HG03108 (cell line): ENCODE data around the gene S1PR4.
"Not testable (repeated sequence)": the region's sequence is repeated elsewhere in the genome, so short reads cannot be mapped to it uniquely, and the experiment has no call there.

Experiments
- ATAC-seq: cut with Tn5 transposase; IDR thresholded peaks from one replicate; pipeline ENCODE4 v1.9.1; 2021; ENCODE audit warnings: moderate library complexity; ENCODE audit not compliant: unreplicated experiment

S1PR4 gene

DNA sequence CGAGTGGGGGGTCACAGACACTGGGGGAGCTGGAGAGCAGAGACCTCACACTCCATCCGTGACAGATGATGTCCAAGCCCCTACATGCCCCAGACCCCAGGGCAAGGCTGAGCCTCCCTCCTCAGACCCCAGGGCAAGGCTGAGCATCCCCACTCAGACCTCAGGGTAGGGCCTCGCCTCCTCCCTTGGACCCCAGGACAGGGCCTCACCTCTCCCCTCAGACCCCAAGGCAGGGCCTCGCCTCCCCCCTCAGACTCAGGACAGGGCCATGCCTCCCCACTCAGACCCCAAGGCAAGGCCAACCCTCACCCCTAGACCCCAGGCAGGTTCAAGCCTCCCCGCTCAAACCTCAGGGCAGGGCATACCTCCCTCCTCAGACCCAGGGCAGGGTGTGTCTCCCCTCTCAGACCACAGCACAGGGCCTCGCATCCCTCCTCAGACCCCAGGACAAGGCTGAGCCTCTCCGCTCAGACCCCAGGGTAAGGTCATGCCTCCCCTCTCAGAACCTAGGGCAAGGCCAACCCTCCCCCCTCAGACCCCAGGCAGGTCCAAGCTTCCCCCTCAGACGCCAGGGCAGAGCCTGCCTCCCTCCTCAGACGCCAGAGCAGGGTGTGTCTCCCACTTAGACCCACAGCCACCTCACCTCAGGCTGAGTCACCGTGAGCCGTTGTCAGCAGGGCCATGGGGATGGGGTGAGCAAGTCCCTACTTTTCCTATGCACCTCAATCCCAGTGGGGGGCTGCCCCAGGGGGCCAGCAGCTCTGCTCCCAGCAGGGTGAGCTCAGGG lies 1.7 kb upstream of the S1PR4 start:
- no peak for ATAC-seq

DNA sequence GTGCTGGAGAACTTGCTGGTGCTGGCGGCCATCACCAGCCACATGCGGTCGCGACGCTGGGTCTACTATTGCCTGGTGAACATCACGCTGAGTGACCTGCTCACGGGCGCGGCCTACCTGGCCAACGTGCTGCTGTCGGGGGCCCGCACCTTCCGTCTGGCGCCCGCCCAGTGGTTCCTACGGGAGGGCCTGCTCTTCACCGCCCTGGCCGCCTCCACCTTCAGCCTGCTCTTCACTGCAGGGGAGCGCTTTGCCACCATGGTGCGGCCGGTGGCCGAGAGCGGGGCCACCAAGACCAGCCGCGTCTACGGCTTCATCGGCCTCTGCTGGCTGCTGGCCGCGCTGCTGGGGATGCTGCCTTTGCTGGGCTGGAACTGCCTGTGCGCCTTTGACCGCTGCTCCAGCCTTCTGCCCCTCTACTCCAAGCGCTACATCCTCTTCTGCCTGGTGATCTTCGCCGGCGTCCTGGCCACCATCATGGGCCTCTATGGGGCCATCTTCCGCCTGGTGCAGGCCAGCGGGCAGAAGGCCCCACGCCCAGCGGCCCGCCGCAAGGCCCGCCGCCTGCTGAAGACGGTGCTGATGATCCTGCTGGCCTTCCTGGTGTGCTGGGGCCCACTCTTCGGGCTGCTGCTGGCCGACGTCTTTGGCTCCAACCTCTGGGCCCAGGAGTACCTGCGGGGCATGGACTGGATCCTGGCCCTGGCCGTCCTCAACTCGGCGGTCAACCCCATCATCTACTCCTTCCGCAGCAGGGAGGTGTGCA lies 587 bp downstream of the S1PR4 start:
- peak; percentile 1 for ATAC-seq

DNA sequence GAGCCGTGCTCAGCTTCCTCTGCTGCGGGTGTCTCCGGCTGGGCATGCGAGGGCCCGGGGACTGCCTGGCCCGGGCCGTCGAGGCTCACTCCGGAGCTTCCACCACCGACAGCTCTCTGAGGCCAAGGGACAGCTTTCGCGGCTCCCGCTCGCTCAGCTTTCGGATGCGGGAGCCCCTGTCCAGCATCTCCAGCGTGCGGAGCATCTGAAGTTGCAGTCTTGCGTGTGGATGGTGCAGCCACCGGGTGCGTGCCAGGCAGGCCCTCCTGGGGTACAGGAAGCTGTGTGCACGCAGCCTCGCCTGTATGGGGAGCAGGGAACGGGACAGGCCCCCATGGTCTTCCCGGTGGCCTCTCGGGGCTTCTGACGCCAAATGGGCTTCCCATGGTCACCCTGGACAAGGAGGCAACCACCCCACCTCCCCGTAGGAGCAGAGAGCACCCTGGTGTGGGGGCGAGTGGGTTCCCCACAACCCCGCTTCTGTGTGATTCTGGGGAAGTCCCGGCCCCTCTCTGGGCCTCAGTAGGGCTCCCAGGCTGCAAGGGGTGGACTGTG lies 1.2 kb downstream of the S1PR4 start:
- no peak for ATAC-seq

DNA sequence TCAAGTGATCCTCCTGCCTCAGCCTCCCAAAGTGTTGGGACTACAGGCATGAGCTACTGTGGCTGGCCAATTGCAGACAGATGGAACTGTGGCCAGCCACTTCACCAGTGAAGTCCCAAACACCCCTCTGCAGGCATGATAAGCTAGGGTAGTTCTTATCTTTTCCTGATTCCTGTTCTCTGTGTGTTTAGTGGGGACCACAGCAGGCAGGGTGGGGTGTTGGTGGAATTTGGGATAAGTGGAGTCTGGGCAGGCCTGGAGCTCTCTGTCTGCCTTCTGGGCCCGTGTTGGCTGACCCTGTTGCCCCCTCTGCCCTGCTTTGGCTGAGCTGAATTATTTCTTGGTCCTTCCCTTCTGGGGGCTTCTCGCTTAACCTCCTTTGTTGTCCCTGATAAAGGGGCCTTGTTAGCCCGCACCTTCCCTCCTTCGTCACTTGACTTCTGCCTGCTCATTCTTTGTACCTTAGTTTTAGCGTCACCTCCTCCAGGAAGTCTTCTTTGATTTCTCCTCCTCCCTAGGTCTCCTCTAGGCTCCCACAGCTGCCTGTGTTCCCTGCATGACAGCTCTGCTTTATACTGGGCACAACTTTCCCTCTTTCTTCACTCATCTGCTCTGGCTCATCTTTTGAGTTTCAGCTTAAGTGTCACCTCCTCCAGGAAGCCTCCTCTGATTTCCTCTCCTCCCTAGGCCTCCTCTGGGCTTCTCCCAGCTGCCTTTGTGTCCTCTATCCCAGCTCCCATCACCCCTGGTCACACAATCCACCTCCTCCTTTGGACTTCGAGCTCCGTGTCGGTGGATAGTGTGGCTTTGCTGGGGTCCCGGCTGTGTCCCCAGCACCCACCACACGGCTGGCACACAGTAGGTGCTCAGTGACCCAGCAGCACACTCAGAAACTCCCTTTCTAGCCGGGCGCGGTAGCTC lies 5.4 kb downstream of the S1PR4 start:
- ATAC-seq: no peak

DNA sequence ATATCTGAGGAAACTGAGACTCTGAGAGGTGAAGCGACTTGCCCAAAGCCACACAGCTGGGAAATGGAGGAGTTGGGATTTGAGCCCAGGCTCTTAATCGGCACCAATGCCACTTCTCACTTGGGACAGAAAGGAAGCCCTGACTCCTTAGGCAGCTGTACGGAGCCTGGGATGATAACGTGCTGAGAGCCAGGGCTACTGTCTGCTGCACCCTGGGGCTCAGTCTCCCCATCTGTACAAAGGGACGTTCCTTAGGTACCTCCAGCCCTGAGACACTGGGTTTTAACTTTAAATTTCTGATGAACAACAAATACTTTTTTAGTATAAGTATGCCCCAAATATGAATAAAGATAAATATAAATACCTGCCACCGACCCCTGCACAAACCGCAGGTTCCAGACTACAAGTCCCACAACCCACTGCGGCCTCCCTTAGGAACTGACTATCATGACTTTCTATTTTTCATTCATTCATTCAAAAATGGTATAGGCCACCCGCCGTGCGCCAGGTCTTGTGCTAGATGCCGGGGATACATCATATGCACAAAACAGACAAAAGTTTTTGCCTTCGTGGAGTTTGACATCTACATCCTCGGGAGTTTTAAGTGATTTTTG lies 6.4 kb downstream of the S1PR4 start:
- ATAC-seq: peak; percentile 17

DNA sequence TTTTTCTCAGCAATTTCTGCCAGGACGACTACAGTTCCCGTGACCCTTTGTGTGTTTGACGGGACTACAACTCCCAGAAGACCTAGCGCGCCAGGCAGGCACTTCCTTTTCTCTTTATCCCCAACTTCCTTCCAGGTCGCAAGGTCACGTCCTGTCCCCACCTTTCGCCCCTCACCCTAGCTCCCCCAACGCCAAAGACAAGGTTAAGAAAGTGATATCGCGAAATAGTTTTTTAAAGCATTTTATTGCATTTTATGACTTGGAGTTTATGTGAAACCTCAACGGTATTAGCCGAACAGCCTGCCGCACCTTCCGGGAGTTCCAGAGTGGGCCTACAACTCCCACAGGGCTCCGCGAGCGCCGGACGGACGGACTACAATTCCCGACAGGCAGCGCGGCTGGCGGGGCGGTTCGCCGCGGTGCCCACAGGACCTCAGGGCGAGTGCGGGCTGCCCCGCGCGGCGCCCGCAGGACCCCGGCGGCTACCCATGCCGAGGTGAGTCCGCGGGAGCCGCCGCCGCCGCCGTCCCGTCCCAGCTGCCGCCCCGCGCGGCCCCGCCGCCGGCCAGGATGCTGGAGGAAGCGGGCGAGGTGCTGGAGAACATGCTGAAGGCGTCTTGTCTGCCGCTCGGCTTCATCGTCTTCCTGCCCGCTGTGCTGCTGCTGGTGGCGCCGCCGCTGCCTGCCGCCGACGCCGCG lies 7.0 kb downstream of the S1PR4 start, which contains the start of gene NCLN:
TSS of gene NCLN (plus strand) at position 470 of the 699 bp plus-strand sequence. CDS start at position 571, 101 bp downstream.
- ATAC-seq: peak; percentile 71

DNA sequence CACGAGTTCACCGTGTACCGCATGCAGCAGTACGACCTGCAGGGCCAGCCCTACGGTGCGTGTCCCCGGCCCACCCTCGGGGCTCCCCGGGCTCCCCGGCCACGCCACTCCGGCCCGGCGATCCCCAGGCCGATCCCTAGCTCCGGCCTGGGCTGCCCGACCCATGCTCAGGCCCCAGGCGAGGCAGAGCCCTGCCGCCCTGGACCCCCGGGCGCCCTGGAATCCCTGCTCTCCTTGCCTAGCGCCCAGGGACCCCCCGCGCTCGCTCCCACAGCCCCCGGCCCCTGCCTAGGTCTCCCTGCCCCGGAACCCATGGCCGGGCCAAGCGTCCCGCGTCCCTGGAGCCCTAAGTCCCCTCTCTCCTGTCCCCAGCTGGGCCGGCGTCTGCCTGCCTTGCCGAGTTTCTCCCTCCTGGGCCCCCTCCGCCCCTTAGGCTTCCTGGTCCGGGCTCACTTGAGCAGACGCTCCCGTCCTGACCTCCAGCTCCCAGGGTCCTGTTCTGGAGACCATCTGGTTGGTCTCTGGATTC lies 7.7 kb downstream of the S1PR4 start:
- peak; percentile 23 for ATAC-seq

DNA sequence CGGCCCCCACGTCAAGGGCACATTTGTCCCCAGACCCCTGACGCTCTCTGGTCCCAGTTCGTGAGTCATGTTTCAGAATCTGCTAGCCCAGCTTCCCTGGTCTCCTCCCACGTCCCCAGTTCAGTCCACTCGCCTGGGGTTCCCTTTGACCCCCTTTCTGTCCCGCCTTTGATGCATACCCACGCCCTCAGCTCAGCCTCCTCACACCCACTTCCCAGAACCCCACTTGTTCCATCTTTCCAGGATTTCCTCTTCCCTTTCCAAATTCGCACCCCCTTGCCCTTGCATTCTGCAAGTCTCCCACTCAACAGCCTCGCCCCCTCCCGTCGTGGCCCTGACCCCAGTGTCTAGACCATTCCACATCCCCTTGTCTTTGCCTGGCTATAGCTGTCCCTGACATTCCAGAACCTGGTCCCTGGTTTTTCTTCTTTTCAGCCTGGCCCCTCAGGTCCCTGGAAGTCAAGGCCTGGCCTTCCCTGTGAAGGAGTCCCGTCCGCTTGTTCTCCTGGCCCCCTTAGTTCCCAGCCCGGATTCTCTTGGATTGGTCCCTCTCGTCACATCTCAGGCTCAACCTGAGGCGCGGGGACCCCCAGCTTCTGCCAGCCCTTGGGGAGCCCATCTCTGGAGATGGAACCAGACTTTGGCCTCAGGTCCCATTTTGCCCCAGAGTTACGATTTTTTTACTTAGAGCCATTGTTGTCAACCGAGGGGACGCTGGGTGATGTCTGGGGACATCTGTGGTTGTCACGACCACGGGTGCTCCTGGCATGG lies 8.5 kb downstream of the S1PR4 start:
- ATAC-seq: no peak

DNA sequence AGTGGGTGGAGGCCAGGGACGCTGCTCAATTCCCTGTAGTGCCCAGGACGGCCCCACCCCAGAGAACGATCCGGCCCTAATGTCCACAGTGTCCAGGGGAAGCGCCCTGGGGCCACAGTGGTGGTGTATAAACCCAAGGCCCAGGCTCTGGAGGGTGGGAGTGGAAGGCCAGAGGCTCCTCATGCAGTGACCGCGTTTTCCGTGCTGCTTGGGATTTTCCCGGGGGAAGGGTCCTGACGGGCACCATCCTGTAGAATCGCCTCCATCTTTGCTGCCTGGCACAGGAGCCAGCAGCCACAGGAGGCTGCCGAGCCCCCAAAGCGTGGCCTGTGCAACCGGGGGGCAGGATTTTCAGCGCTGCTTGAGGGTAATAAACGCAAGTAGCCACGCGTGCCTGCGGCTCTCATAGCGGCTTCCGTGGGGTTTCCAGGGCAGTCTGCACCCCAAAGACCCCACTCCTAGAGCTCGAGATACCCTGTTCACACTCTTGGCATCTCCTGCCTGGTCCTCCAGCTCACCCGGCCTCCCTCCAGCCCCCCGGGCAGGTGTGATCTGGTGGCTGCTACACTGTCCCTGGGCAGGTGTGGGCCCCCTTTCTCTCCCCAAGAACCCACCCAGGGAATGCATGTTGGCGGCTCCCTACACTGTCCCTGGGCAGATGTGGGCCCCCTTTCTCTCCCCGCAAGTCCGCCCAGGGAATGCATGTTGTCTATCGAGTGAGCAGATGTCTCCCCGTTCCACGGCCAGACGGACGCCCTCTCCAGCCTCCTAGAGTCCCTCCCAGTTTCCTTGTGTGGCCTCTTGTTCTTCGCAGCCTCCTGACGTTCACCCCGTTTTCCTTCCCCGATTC lies 9.3 kb downstream of the S1PR4 start:
- no peak for ATAC-seq

DNA sequence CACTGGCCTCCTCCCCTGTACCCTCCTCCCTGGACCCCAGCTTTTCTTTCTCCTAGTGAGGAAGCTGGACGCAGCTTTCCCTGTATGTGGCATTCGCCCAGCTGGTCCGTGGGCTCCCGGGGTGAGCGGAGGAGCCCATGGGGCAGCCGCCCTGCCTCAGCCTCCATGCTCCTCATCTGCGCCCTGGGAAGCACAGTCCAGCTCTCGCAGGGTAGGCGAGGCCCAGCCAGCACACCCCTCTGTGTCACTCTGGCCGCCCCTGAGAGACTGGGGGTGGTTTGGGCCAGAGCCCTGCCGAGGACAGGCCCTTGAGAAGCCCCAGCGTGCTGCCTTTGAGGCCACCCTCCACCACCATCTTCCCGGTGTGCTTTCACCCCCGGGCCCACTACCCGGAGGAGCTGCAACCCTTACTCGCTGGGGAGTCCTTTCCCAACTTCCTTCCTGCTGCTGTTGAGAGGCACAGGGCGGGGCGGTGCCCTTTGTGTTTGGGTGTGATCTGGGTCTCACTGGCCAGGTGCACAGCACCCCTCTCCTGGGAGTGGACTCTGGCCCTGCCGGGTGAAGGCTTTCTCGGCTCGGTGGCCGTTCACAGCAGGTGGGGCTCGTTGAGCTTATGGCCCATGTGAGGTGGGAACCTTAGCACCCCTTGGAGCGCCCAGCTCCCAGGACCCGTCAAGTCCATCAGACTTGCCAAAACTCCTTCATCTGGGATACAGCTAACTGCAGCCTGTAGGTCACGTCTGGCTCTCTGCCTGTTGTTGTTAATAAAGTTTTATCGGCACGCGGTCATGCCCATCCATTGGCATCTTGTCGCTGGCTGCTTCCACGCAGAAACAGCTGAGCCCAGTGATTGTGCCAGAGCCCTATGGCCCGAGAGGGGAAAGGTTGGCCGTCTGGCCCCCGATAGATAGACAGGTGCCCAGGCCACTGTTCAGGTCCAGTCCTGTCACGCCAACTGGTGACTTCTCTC lies 10.3 kb downstream of the S1PR4 start:
- no peak for ATAC-seq

DNA sequence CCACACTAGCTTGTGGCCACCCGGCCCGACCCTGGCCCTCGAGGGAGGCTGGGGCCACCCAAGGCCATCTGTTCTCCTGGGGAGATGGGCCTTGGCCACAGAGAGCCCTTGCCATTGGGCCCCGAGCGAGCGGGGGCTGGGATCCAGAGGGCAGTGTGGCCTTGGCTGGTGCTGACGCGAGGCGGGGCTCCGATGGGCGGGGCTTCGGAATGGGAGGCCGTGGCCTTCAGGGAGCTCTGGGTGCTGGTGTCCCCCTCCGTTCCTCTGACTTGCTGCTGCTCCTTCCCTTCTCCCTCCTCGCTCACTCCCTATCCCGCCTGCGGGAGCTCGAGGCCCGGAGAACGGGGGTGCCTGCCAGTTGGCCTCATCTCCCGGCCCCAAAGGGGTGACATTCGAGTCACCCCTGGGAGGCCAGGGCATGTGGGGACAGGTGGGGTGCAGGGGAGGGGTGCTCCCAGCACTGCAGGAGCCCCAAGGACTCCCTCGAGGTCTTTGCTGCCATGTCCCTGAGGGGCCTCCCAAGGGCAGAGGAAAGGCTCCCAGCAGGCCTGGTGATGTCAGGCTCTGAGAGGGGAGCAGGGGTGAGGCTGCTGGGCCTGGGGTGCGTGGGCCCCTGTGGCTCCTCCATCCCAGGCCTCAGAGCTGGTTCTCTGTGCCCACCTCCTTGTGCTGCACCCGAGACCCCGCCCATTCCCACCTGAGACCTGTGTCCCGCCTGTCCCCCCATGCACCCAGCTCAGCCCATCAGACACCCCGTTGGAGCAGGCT lies 11.3 kb downstream of the S1PR4 start:
- no peak for ATAC-seq

DNA sequence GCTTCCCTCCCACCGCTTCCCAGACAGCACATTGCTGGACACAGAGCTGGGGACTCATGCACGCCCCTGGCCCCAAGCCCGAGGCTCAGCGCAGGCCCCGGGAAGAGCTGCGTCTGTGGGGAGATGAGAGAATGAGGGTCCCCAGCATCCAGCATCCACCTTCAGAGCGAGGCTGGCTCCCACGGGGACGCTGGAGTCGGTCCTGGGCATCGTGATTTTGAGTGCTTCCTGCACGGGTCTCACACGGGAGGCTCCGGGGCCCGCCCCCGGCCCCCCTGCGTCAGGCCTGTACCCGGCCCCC lies 11.9 kb downstream of the S1PR4 start:
- ATAC-seq: no peak

DNA sequence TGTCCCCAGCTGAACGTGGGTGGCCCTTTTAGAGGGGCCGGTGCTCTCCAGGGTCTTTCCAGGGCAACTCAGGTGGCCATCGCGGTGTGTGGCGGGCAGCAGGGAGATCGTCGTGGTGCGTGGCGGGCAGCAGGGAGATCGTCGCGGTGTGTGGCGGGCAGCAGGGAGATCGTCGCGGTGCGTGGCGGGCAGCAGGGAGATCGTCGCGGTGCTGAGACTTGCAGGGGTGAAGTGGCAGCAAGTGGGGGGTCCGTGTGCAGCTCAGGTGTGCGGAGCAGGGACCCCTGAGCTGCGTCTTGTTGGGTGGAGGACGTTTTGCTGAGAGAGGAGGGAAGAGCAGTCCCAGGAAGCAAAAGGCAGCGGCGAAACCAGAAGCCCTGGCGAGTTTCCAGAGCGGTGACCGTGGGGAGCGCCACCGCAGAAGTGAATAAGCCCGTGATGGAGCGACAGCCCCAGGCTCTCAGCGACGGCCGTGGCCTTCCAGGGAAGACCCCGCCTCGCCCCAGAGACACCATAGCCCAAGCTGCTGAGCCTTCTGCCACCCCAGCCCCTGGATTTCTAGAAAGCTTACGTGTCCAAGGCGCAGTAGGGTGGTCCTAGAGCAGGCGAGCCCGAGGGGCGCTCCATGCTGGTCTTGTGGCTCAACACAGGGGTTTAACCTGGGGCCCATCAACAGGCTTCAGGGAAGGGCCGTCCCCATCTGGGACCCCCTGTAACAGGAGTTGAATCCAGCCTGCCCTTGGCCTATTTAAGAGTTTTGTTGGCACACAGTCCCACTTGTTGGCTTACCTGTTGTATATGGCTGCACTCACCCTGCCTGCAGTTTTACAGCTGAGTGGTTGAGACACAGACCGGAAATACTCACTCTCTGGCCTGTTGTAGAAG lies 12.6 kb downstream of the S1PR4 start:
- no peak for ATAC-seq

DNA sequence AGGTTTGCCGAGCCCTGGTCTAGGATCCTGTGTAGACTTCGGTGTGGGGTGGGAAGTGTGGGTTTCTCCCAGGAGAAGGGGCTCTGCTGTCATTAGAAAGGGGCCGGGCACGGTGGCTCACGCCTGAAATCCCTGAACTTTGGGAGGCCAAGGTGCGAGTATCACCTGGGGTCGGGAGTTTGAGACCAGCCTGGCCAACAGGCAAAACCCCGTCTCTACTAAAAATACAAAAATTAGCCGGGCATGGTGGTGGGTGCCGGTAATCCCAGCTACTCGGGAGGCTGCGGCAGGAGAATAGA lies 13.2 kb downstream of the S1PR4 start:
- not testable (repeated sequence) for ATAC-seq

DNA sequence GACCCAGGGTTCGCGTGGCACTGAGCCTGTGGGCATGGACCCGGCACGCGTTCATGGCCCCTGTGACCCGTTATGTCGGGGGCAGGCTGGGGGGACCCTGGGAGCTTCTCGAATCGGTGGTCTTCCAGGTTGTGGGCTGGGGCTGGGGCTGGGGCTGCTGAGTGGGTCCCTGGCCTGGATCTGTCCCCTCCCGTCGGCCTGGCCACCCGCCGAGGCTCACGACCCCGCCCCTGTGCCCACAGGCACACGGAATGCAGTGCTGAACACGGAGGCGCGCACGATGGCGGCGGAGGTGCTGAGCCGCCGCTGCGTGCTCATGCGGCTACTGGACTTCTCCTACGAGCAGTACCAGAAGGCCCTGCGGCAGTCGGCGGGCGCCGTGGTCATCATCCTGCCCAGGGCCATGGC lies 13.7 kb downstream of the S1PR4 start:
- ATAC-seq: no peak
